GM18507 (cell line): Measurements from ENCODE around the gene HERC3.

ENCODE experiments used
- DNase-seq: peaks from one replicate; pipeline ENCODE4 v3.0.0; 2011; ENCODE audit warnings: low read depth; ENCODE audit not compliant: insufficient read length; ENCODE audit errors: extremely low spot score
- FAIRE-seq: peaks from 2 replicates; lab custom pipeline; 2011; peaks lifted over from hg19 to GRCh38; lab: Jason Lieb, UNC

The HERC3 gene

GRCh38 chr4:88649716-88650115, 57.4 kb downstream of the HERC3 start:
- DNase-seq (no peak), FAIRE-seq (no peak)

GRCh38 chr4:88653371-88653946, 61.2 kb downstream of the HERC3 start:
- DNase-seq (no peak), FAIRE-seq (no peak)

- no peak for FAIRE-seq
- DNase-seq: no peak
Observed at GRCh38 chr4:88655226-88655625, 62.9 kb downstream of the HERC3 start.

- DNase-seq (no peak), FAIRE-seq (peak; percentile 64)
Observed at GRCh38 chr4:88659055-88659889, 67.0 kb downstream of the HERC3 start.

GRCh38 chr4:88659890-88660208, 67.6 kb downstream of the HERC3 start:
- no peak for FAIRE-seq

GRCh38 chr4:88660446-88661294, 68.4 kb downstream of the HERC3 start:
- no peak for DNase-seq
- no peak for FAIRE-seq

More at GRCh38 chr4:88659890-88660208, 67.6 kb downstream of the HERC3 start:
- no peak for DNase-seq

- FAIRE-seq: no peak
- no peak for DNase-seq
Observed at GRCh38 chr4:88661739-88662138, 69.5 kb downstream of the HERC3 start.

- no peak for DNase-seq
- FAIRE-seq: peak; percentile 56
Observed at GRCh38 chr4:88672987-88673386, 80.7 kb downstream of the HERC3 start.

- FAIRE-seq (no peak), DNase-seq (no peak)
Observed at GRCh38 chr4:88673886-88674285, 81.6 kb downstream of the HERC3 start.

GRCh38 chr4:88674565-88674964, 82.3 kb downstream of the HERC3 start:
- FAIRE-seq (no peak), DNase-seq (no peak)

- DNase-seq: no peak
- FAIRE-seq: no peak
Observed at GRCh38 chr4:88674979-88675378, 82.7 kb downstream of the HERC3 start.

- DNase-seq (no peak), FAIRE-seq (no peak)
Observed at GRCh38 chr4:88675543-88675942, 83.3 kb downstream of the HERC3 start.

GRCh38 chr4:88681209-88681608, 88.9 kb downstream of the HERC3 start:
- FAIRE-seq (no peak), DNase-seq (no peak)

- FAIRE-seq: no peak
Observed at GRCh38 chr4:88690355-88690754, 98.1 kb downstream of the HERC3 start.

GRCh38 chr4:88693792-88694191, 101.5 kb downstream of the HERC3 start:
- no peak for FAIRE-seq
- no peak for DNase-seq

More at GRCh38 chr4:88690355-88690754, 98.1 kb downstream of the HERC3 start:
- DNase-seq: no peak

GRCh38 chr4:88696630-88697029, 104.3 kb downstream of the HERC3 start:
- FAIRE-seq: no peak
- no peak for DNase-seq

GRCh38 chr4:88697141-88697540, 104.9 kb downstream of the HERC3 start:
- FAIRE-seq (no peak), DNase-seq (no peak)

- DNase-seq: peak; percentile 23
- peak; percentile 67 for FAIRE-seq
Observed at GRCh38 chr4:88697588-88698329, 105.5 kb downstream of the HERC3 start, which contains the start of gene NAP1L5. Gene NAP1L5, minus strand, starts transcription at chr4:88697829. Its CDS starts 75 bp downstream, at chr4:88697754.

GRCh38 chr4:88698519-88698918, 106.2 kb downstream of the HERC3 start:
- no peak for FAIRE-seq
- DNase-seq: no peak

- FAIRE-seq (no peak), DNase-seq (no peak)
Observed at GRCh38 chr4:88702782-88703181, 110.5 kb downstream of the HERC3 start.
